Activated B cell treated with CpG ODN at 0.5 μM for 24 hours (primary cell): Measurements from ENCODE around the gene EP400. TPM values are rescaled to one million over a fixed set of nuclear protein-coding genes. Genes with fewer than 3 reads are reported as not detected.

ENCODE experiments used
- ATAC-seq: fragments of 200-7000 bp; cut with Tn5 transposase; one replicate; pipeline ENCODE4 v1.10.0; 2021; ENCODE audit warnings: low read depth, mild to moderate bottlenecking, moderate library complexity
- CTCF ChIA-PET: fragments of 350-600 bp; sonication (Branson Sonifier 250); formaldehyde crosslinking; loops from one replicate; lab custom pipeline; 2021; ENCODE audit warnings: antibody characterized with exemption; lab: Charles Lee
- POLR2A ChIA-PET: fragments of 350-600 bp; sonication (Branson Sonifier 250); formaldehyde crosslinking; loops from one replicate; lab custom pipeline; 2021; ENCODE audit warnings: antibody characterized with exemption; lab: Charles Lee
- DNase-seq: peaks from one replicate; pipeline ENCODE4 v3.0.0; 2022
- H3K27ac Mint-ChIP-seq: one replicate; pipeline ENCODE4 v1.8.0; 2020; ENCODE audit warnings: mixed read lengths
- H3K27me3 Mint-ChIP-seq: one replicate; pipeline ENCODE4 v1.8.0; 2021; ENCODE audit warnings: mixed read lengths
- H3K36me3 Mint-ChIP-seq: one replicate; pipeline ENCODE4 v1.8.0; 2021; ENCODE audit warnings: low read depth, mixed read lengths
- H3K4me1 Mint-ChIP-seq: one replicate; pipeline ENCODE4 v1.8.0; 2021; ENCODE audit warnings: mixed read lengths
- H3K4me3 Mint-ChIP-seq: one replicate; pipeline ENCODE4 v1.8.0; 2020; ENCODE audit warnings: mild to moderate bottlenecking, mixed read lengths
- H3K9me3 Mint-ChIP-seq: one replicate; pipeline ENCODE4 v1.8.0; 2020; ENCODE audit warnings: mixed read lengths
- intact Hi-C: fragments of 100-400 bp; cut with micrococcal nuclease; formaldehyde crosslinking; loops from one replicate; pipeline ENCODE4 v1.15.1; 2024
- total RNA-seq: library from RNA; stranded (reverse); gene quantifications from 2 replicates; pipeline ENCODE4 v1.2.3, GENCODE V29; 2022
- TF ChIP-seq, protein P1 (sequence below): fragments of 200-600 bp; IDR thresholded peaks from one replicate; pipeline ENCODE4 v1.8.0; 2022; ENCODE audit warnings: antibody characterized with exemption, mild to moderate bottlenecking

EP400 gene
- total RNA-seq, 1 donor from 2014 or later = 65.6 TPM

DNA sequence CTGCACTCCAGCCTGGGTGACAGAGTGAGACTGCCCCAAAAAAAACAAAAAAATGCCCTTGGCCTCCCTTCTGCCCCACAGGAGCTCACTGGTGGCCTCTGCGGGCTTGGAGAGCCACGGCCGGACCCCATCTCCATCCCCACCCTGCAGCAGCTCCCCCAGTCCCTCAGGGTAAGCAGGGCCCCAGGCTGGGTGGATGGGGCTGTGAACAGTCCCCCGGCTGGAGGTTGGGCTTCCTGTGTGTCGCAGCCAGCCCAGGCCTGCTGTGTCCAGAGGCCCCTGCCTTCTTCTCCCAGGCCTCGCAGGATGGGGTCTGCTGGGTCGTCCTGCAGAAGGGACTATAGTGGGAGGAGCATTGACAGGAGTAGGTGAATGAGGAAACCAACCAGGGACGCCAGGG is 36.1 kb upstream of the EP400 start:
- POLR2A ChIA-PET = no interaction called here

DNA sequence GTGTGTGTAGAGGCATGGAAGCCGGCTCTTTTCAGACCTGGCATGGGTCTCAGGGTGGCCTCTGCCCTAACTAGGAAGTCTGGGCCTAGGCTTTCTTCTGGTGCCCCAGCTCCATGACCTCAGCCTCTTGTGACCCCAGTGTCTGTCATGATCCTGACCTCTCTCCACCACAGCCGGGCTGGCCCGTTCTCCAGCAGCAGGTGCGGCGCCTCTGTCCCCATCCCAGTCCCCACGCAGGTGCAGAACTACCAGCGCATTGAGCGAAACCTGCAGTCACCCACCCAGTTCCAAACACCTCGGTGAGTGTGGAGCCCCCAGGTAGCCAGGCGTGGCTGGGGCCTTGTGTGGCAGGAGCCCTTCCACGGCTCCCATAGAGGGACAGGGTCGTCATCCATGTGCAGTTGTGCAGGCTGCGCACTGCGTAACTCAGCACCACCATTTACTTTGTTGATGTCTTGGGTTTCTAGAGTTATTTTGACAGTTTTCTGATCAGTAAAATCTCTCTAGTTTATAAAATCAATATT is 35.5 kb upstream of the EP400 start:
- Mint-ChIP-seq H3K27ac (no peak overlapping the region), H3K4me3 (no peak overlapping the region), H3K36me3 (peaks cover 39% of the 10 kb centered on the region), H3K4me1 (no peaks in the 10 kb centered on the region), H3K27me3 (no peaks in the 10 kb centered on the region), H3K9me3 (no peaks in the 10 kb centered on the region)
- intact Hi-C loops = no loop called here
- no peak for DNase-seq
- ChIA-PET POLR2A (no interaction called here), CTCF (no interaction called here)
- TF ChIP-seq, protein P1, sequence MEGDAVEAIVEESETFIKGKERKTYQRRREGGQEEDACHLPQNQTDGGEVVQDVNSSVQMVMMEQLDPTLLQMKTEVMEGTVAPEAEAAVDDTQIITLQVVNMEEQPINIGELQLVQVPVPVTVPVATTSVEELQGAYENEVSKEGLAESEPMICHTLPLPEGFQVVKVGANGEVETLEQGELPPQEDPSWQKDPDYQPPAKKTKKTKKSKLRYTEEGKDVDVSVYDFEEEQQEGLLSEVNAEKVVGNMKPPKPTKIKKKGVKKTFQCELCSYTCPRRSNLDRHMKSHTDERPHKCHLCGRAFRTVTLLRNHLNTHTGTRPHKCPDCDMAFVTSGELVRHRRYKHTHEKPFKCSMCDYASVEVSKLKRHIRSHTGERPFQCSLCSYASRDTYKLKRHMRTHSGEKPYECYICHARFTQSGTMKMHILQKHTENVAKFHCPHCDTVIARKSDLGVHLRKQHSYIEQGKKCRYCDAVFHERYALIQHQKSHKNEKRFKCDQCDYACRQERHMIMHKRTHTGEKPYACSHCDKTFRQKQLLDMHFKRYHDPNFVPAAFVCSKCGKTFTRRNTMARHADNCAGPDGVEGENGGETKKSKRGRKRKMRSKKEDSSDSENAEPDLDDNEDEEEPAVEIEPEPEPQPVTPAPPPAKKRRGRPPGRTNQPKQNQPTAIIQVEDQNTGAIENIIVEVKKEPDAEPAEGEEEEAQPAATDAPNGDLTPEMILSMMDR = no peak
- no peak for ATAC-seq

More for the DNA sequence above, 36.1 kb upstream of the EP400 start:
- ATAC-seq (no peak), DNase-seq (no peak)
- CTCF ChIA-PET = no interaction called here
- intact Hi-C loops = no loop called here
- H3K36me3 Mint-ChIP-seq = peaks cover 42% of the 10 kb centered on the region
- H3K4me1 Mint-ChIP-seq = no peaks in the 10 kb centered on the region
- TF ChIP-seq, protein P1 = no peak
- H3K27ac Mint-ChIP-seq = no peak overlapping the region
- H3K27me3 Mint-ChIP-seq = no peaks in the 10 kb centered on the region
- H3K9me3 Mint-ChIP-seq = no peaks in the 10 kb centered on the region
- H3K4me3 Mint-ChIP-seq = no peak overlapping the region

DNA sequence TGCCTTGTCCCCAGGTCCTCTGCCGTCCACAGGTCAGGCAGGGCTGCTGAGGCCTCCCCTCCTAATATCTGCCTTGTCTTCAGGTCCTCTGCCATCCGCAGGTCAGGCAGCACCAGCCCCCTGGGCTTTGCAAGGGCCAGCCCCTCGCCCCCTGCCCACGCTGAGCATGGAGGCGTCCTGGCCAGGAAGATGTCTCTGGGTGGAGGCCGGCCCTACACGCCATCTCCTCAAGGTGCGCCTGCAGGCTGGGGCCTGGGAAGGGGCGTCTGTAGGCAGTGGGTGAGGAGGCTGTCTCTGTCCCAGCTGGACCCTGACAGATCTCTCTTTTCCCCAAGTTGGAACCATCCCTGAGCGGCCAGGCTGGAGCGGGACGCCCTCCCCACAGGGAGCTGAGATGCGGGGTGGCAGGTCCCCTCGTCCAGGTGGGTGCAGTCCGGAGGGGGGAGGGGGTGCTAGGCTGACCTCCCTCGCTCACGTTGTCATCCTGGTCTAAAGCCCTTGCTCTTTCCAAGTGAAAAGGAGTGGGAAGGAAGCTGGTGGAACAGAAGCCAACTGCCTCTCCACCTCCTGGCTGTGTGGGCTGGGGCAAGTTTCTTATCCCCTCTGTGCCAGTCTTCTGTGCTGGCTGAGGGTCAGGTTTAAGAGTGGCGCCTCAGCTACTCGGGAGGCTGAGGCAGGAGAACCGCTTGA is 34.6 kb upstream of the EP400 start:
- ATAC-seq (no peak), DNase-seq (no peak)
- POLR2A ChIA-PET = interaction anchor here (0.6 kb wide), 1 partner anchor 79 kb away, joined by 3 read pairs; no protein-coding TSS in a partner anchor
- Mint-ChIP-seq H3K27ac (no peak overlapping the region), H3K9me3 (no peaks in the 10 kb centered on the region), H3K36me3 (peaks cover 38% of the 10 kb centered on the region), H3K4me3 (no peak overlapping the region), H3K27me3 (no peaks in the 10 kb centered on the region), H3K4me1 (no peaks in the 10 kb centered on the region)
- intact Hi-C loops = no loop called here
- TF ChIP-seq, protein P1 = no peak
- CTCF ChIA-PET = no interaction called here

DNA sequence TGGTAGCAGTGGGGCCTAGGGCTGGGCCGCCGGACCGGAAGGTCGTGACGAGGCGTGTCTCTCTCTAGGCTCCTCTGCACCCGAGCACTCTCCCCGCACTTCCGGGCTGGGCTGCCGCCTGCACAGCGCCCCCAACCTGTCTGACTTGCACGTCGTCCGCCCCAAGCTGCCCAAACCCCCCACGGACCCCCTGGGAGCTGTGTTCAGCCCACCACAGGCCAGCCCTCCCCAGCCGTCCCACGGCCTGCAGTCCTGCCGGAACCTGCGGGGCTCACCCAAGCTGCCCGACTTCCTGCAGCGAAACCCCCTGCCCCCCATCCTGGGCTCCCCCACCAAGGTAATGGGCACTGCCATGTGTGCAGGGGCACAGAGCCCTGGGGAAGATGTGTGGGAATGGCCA is 33.9 kb upstream of the EP400 start:
- ATAC-seq = no peak
- no peaks in the 10 kb centered on the region for H3K9me3 Mint-ChIP-seq
- DNase-seq = no peak
- intact Hi-C loops = no loop called here
- no peak overlapping the region for H3K4me3 Mint-ChIP-seq
- POLR2A ChIA-PET = interaction anchor here (0.6 kb wide), 1 partner anchor 80 kb away, joined by 3 read pairs; no protein-coding TSS in a partner anchor
- H3K4me1 Mint-ChIP-seq = no peaks in the 10 kb centered on the region
- no peaks in the 10 kb centered on the region for H3K27me3 Mint-ChIP-seq
- TF ChIP-seq, protein P1 = no peak
- H3K36me3 Mint-ChIP-seq = peaks cover 40% of the 10 kb centered on the region
- CTCF ChIA-PET = no interaction called here
- H3K27ac Mint-ChIP-seq = no peak overlapping the region

DNA sequence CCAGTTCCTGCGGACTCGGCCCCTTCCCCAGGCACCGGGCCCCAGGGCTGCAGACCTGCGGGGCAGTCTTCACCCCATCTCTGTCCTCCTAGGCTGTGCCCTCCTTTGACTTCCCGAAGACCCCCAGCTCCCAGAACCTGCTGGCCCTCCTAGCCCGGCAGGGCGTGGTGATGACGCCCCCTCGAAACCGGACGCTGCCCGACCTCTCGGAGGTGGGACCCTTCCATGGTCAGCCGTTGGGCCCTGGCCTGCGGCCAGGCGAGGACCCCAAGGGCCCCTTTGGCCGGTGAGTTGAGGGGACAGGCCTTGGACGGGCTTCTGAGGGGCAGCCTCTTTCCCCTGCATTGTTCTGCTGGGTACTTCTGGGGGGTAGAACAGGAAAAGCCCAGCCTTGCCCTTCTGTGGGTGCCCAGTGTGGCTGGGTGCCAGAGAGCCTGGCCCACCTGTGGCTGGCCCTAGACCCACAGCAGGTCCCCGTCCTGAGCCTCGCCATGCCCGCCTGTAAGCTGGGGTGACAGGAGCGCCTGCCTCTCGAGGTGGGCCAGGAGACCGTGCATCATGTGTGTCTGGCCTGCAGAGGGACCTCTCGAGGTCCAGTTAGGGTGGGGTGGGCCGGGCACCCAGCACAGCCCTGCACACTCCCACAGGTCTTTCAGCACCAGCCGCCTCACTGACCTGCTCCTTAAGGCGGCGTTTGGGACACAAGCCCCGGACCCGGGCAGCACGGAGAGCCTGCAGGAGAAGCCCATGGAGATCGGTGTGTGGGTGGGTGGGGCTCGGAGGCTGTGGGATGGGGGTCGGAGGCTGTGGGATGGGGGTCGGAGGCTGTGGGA is 33.2 kb upstream of the EP400 start:
- Mint-ChIP-seq H3K27ac (no peak overlapping the region), H3K4me3 (no peak overlapping the region), H3K9me3 (no peaks in the 10 kb centered on the region), H3K27me3 (no peaks in the 10 kb centered on the region), H3K4me1 (no peaks in the 10 kb centered on the region), H3K36me3 (peaks cover 35% of the 10 kb centered on the region)
- CTCF ChIA-PET = no interaction called here
- intact Hi-C loops = no loop called here
- POLR2A ChIA-PET = no interaction called here
- TF ChIP-seq, protein P1 = no peak
- no peak for DNase-seq
- ATAC-seq = no peak
